GM19240 (cell line): ENCODE data around the gene PATL2.
"Not testable (repeated sequence)": the region's sequence is repeated elsewhere in the genome, so short reads cannot be mapped to it uniquely, and the experiment has no call there.

Experiments used
- DNase-seq: peaks from one replicate; pipeline ENCODE4 v3.0.0; 2011; ENCODE audit warnings: low spot score; ENCODE audit not compliant: insufficient read length

The PATL2 gene

DNA sequence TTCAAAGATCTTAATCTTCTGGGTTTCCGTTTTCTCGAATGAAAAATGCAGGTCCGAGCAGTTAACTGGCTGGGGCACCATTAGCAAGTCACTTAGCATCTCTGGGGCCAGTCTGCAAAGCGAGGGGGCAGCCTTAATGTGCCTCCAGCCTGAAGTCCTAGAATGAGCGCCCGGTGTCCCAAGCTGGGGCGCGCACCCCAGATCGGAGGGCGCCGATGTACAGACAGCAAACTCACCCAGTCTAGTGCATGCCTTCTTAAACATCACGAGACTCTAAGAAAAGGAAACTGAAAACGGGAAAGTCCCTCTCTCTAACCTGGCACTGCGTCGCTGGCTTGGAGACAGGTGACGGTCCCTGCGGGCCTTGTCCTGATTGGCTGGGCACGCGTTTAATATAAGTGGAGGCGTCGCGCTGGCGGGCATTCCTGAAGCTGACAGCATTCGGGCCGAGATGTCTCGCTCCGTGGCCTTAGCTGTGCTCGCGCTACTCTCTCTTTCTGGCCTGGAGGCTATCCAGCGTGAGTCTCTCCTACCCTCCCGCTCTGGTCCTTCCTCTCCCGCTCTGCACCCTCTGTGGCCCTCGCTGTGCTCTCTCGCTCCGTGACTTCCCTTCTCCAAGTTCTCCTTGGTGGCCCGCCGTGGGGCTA is at the start of gene PATL2, which contains the start of gene B2M:
PATL2 (minus strand) TSS at position 228 of the 647 bp plus-strand sequence. CDS start 34,833 bp downstream, outside the sequence.
B2M (plus strand) TSS at position 422 of the 647 bp plus-strand sequence; CDS start at position 452, 30 bp downstream.
- DNase-seq: peak; percentile 37

DNA sequence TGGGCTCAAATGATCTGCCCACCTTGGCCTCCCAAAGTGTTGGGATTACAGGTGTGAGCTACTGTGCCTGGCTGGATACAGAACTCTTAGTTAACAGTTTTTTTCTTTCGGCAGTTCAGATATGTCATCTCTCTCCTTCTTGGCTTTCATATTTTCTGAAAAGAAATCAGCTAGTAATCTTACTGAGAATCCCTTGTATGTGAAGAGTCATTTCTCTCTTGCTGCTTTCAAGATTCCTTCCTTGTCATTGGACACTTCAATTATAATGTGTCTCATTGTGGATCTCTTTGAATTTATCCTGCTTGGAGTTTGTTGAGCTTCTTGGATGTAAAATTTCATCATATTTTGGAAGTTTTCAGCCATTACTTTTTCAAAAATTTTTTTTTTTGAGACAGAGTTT is 42.2 kb upstream of the PATL2 start:
- DNase-seq: no peak

DNA sequence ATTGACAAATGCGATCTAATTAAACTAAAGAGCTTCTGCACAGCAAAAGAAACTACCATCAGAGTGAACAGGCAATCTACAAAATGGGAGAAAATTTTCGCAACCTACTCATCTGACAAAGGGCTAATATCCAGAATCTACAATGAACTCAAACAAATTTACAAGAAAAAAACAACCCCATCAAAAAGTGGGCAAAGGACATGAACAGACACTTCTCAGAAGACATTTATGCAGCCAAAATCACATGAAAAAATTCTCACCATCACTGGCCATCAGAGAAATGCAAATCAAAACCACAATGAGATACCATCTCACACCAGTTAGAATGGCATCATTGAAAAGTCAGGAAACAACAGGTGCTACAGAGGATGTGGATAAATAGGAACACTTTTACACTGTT is 32.3 kb upstream of the PATL2 start:
- not testable (repeated sequence) for DNase-seq

DNA sequence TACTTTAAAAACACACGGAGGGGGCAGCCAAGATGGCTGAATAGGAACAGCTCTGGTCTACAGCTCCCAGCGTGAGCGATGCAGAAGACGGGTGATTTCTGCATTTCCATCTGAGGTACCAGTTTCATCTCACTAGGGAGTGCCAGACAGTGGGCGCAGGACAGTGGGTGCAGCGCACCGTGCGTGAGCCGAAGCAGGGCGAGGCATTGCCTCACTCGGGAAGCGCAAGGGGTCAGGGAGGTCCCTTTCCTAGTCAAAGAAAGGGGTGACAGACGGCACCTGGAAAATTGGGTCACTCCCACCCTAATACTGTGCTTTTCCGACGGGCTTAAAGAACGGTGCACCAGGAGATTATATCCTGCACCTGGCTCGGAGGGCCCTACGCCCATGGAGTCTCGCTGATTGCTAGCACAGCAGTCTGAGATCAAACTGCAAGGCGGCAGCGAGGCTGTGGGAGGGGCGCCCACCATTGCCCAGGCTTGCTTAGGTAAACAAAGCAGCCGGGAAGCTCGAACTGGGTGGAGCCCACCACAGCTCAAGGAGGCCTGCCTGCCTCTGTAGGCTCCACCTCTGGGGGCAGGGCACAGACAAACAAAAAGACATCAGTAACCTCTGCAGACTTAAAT is 28.2 kb upstream of the PATL2 start:
- DNase-seq: not testable (repeated sequence)

DNA sequence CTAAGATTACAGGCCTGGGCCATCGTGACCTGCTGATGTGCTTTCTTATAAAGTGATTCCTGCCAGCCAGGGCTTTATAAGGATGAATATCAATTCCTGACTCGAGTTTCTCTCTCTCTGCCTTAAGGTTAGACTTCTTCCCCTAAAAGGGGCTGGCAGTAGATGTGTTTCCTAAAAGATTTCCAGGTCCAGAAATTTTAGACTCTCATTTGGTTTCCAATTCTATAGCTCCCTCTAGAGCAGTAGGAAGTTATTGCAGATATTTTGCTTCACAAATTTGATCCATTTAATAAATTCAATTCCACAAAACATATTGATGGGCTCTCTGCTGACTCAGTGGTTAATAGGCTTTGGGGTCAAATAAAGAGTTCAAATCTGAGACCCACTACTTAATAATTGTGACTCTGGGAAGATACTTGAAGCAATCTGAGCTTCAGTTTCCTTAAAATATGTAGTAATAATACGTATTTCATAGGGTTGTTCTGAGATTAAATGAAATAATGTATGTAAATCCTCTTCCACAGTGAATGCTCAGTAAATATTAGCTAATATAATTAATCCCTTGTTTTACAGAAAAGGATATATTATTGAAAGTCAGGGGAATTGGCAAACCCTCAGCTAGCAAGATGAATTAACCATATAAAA is 27.3 kb upstream of the PATL2 start:
- DNase-seq: no peak

DNA sequence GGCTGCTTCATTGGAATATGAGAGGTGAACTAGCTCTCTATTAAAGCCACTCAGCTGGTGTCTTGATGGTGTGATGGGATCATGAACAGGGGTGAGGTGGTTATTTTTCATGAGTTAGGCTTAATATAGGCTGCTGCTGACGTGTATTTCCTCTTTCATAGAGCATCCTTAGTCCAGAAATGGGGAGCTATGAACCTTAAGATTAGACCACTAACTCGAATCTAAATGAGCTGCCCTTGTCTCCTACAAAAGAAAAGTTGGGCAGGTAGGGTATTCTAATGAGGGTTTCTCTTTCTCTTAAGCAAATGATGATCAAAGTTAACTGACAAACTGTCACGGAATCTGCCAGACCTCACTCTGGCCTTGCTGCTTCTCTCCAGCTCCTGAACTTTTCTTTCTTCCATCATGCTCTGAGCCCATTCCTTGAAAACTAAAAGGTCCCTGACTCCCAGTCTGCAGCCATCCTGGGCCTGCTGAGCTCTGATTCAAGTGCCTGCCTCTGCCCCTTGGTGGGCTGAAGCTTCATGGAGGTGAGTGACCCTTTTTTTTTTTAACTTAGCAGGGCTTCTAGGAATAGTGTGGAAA is 25.1 kb upstream of the PATL2 start, which contains the start of gene TRIM69:
TRIM69 (plus strand) TSS at position 348 of the 585 bp plus-strand sequence; CDS start at position 525, 177 bp downstream.
- no peak for DNase-seq

DNA sequence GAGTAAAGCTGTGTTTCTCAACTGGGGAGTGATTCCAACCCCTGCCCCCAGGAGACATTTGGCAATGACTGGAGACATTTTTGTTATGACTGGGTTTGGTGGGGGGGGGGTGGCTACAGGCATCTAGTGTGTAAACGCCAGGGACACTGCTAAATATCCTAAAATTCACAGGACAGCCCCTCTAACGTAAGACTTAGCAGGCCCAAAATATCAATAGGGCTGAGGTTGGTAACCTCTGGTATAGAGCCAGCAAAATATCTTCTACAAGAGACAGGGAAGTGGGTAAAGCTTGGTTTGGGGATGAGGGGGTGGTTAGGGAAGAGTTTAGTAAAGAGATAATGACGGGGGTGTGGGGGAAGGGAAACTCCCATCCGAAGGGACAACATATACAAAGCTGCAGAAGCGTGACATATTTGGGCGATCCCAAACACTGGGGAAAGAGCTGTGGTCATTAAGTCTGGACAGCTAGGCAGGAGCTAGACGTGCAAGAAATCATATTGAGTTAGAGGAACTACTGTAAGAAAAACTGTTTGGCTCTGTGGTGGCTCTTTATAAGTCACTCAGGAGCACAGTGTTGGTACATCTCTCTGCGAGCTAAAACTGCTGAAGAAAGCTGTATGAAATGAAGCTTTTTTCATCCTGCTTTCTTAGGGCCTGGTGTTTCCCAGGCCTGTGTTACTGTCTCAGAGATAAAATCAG is 24.5 kb upstream of the PATL2 start:
- DNase-seq: no peak

DNA sequence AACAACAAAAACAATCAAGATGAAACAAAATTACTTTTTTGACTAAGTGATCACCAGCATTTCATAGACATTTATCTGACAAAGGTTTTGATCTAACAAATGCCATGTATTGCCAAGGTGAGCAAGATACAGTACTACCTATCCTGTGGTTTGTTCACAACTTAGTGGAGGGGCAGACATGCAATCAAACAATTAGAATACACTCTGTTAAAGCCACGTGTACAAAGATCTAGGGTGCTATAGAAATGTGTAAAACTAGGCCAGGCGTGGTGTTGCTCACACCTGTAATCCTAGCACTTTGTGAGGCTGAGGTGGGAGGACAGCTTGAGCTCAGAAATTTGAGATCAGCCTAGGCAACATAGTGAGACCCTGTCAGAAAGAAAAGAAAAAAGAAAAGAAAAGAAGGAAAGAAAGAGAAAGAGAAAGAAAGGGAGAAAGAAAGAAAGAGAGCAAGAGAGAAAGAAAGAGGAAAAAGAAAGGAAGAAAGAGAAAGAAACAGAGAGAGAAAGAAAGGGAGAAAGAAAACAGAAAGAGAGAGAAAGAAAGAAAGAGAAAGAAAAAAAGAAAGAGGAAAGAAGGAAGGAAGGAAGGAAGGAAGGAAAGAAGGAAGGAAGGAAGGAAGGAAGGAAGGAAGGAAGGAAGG is 23.8 kb upstream of the PATL2 start:
- no peak for DNase-seq

DNA sequence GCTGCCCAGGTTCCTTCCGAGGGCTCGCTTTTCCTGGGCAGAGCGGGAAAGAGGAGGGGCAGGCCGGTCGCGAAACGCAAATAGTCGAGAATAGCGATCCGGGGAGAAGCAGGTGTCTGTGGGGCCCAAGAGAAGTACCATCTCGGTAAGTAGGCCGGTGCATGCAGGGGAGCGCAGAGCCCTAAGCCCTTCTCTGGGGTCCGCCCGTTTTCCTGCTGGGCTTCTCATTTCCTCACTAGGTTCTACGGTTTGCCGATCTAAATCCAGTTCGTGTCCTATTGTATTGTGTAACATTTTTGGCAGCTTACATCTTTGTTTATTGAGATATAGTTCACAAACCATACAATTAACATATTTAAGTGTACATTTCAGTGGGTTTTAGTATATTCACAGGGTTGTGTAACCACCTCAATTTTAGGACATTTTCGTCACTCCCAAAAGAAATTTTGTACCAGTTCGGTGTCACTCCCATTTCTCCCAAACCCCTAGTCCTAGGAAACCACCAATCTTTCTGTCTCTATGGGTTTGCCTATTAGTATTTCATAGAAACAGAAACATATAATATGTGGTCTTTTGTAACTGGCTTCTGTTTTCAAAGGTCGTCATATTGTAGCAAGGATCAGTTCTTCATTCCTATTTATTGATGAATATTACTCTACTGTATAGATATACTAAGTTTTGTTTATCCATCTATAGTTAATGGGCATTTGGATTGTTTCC is 18.4 kb upstream of the PATL2 start:
- DNase-seq: no peak

DNA sequence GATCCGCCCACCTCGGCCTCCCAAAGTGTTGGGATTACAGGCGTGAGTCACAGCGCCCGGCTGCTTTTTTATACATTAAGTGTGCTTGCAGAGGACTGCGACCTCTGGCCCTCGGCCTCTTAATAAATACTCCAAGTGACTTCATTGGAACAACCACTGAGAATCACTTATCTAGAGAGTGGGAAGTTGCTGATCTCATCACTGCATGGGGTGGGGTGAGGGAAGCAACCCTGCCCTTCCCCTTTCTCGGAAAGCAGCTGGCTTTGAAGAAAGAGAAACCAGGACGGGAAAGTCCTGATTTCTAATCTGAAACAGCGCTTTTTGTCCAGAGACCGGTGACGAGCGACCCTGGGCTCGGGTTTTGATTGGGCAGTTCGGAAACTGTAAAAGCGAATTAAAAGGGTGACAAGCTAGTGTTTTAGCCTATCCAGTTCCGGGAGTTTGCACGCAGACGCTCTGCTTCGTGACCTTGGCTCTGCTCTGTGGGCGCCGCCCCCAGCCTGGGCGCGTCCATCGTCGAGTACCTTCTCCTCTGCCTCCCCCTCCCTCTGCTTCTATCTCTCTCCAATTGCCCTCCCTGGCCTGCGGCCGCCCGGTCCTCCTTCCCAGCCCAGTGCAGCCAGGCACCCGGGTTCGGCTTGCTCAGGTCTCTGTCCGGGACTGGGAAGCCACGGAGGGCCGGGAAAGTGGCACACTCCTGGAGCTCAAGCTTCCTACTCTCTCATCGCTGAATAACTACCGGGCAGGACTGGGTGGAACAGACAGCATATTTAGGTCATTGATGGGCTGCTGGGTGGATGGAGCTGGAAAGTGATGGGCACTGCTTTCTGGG is 17.7 kb upstream of the PATL2 start:
- DNase-seq: no peak

DNA sequence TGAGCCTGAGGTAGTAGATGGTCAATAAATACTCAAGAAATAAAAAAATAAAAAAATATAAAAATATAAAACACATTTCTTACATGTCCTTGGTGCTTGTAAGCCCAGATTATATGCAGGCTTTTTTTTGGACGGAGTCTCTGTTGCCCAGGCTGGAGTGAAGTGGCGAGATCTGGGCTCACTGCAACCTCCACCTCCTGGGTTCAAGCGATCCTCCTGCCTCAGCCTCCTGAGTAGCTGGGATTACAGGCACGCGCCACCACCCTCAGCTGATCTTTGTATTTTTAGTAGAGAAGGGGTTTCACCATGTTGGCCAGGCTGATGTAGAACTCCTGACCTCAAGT is 17.1 kb upstream of the PATL2 start:
- not testable (repeated sequence) for DNase-seq

DNA sequence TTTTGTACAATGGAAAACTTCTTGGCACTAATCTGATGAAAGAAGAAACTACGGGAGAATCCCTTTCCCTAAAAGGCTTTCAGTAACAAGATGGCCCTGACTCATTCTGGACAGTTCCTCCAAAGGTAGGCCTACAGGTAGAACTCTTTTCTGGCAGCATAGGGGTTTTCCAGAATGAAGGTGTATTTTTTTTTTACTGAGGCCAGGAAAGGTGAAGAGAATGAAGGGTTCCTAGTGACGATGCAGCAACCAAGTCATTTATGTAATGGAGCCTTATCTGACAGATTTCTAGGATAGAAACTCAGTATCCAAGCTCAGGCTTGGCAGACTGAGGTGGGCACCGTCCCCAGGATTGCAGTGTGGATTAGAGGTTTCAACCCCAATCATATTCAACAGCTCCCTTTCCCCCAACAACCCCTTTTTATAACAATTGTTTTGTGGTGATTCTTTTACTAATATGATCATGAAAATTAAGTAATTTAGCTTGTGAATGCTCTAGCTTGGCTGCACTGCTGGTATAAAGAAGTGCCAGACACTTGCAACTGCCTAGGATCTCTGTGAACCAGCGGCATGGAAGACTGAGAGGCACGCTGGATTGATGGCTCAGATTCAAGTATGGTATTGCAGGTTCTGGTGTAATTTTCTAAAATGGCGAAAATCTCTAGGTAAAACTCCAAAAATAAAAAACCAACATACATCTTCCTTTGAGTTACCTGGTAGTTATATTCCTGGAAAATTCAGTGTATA is 16.5 kb upstream of the PATL2 start:
- no peak for DNase-seq

DNA sequence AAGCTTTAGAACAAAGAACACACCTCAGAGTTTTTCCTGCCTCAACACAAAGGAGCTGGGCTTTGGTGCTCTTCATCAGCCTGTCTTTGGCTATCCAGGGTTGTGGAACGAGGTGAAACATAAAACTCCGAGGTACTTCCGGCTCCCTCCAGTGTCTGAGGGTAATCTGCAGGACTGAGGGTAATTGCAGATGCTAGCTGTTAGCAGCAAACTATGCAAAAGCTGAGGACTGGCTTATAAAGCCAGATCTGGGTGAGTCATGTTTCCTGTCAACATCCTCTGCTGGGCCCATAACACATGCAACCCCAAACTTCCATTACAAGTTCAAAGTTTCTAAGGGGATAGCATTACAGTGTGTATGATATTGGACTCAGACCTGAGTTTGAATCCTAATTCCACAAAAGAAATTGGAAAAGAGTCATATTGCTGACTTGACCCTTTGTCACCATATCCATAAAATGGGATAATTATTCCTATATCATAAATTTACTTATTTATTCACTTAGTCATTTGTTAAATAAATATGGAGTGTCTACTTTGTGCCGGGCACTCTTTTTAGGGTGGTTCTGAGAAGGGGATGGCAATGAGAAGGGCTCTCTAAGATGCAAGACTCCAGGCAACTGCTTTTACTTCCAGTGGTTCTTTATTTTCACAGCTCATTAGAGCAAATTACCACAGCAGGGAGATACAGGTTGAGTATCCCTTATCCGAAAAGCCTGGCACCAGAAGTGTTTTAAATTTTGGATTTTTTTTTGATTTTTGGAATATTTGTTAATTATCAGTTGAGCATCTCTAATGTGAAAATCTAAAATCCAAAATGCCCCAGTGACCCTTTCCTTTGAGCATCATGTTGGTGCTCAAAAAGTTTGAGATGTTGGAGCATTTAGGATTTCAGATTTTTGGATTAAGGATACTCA is 15.7 kb upstream of the PATL2 start:
- no peak for DNase-seq

DNA sequence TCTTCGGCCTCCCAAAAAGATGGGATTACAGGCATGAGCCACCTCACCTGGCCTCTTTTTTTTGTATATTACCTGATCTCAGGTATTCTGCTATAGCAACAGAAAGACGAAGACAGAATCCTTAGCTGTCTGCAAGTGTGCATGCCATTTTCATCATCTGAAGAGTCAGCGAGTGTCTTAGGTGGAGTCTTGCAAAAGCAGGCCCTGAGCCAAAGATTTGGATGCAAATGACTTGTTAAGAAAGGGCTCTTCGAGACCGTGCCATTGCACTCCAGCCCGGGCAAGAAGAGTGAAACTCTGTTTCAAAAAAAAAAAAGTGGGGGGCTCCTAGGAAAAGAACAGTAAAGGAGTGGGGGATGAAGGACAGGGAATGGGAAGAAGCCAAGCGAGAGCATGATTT is 15.0 kb upstream of the PATL2 start:
- no peak for DNase-seq

DNA sequence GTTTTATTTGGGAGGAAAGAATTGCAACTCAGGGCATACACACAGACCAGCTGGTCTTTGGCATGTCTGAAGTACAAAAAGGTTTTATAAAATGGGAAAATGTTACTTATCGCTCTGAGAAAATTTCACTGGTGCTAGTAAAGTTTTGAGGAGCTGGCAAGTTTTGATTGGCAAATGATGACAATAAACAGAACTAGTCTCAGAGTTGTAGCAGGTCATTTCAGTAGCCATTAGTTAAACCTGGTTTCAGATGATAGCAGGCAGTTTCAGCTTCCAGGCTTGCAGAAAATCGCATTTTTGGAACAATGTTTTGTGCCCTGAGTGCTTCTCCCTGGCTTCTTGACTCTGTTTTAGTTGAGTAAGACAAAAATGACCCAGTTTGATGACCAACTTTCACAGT is 10.9 kb upstream of the PATL2 start:
- DNase-seq: no peak

DNA sequence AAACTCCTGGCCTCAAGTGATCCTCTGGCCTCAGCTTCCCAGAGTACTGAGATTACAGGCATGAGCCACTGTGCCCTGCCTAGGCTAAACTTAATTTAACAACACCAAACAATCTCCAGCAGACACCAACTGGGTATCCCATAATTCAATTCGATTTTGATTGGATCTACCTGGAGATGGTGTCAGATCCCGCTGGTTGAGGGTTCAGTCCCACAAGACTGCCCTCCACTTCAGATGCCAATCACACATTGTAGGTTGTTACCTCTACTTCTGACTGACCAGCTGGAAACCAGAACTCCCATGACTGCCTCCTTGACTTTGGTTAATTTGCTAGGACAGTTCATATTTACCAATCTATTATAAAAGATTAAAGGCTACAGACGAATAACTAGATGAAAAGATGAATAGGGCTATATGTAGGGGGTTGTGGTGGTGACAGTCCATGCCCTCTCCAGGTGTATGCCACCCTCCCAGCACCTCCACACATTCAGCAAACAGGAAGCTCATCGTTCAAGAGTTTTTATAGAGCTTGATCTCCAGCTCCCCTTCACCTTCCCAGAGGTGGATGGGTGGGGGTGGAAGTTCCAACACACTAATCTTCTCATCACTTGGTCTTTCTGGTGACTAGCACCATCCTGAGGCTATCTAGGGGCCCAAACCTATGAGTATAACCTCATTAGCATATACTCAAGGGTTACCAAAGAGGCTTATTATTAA is 9.5 kb upstream of the PATL2 start:
- no peak for DNase-seq

DNA sequence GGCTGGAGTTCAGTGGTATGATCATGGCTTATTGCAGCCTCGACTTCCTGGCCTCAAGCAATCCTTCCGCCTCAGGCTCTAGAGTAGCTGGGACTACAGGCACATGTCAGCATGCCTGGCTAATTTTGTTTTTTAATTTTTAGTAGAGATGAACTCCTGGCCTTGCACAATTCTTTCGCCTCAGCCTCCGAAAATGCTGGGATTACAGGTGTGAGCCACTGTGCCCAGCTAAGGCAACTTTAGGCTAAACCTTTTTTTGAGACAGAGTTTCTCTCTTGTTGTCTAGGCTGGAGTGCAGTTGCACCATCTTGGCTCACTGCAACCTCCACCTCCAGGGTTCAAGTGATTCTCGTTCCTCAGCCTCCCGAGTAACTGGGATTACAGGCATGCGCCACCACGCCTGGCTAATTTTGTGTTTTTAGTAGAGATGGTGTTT is 8.9 kb upstream of the PATL2 start:
- DNase-seq: not testable (repeated sequence)
